ENCODE data around the gene ATF7.

GRCh38 chr12:53604581-53604980, 21.6 kb downstream of the ATF7 start:
- no peak for TF ChIP-seq POLR2A (IDR thresholded peaks at IDR 0.05)
- TF ChIP-seq CTCF (IDR thresholded peaks at IDR 0.05 in 8 of 11, conservative IDR thresholded peaks at IDR 0.05 in 3 of 11): no peak

Measured in spleen (tissue), 7 donors.